ENCODE measurements around the gene GALNTL6. TPM values are rescaled to one million over a fixed set of nuclear protein-coding genes. Genes with fewer than 3 reads are reported as not detected.

GALNTL6 gene
- total RNA-seq, 1 donor: not detected

DNA sequence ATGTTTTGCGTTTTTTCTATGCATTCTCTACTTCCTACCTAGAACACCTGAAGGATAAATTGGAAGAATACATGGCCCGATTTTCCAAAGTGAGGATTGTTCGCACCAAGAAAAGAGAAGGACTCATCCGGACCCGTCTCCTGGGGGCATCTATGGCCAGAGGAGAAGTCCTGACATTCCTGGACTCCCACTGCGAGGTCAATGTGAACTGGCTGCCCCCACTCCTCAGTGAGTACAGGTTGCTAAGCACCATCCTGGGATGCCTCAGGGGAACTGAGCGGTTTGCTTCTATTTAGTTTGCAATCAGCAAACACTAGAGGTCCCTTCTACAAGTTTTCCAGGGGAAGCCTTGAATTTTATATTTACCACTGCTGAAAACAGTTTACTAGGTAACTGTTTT is 996.1 kb downstream of the GALNTL6 start:
- H3K4me3 ChIP-seq (ENCODE audit: low read depth, low read length): no peak overlapping the region
- no peak for DNase-seq (ENCODE audit: low read depth)

DNA sequence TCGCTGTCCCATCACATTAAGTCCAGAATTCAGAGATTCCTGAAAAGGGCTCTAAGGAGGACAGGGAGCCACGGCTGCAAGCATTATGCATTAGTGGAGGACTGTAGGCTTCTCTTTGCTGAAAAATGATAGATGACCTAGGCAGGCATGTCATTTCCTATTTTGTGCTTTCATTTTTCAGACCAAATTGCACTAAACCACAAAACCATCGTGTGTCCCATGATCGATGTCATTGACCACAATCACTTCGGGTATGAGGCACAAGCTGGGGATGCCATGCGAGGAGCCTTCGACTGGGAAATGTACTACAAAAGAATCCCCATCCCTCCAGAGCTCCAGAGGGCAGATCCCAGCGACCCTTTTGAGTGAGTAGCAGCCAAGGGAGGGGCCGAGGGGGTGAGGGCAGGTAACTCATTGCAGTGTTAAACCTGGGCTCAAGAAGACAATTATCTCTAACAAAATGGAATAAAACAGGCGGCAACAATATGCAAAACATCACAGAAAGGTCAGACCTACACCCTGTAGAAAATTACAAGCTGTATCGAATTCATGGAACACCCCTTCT is 1000.2 kb downstream of the GALNTL6 start:
- no peak for DNase-seq (ENCODE audit: low read depth)
- TF ChIP-seq, protein P1, sequence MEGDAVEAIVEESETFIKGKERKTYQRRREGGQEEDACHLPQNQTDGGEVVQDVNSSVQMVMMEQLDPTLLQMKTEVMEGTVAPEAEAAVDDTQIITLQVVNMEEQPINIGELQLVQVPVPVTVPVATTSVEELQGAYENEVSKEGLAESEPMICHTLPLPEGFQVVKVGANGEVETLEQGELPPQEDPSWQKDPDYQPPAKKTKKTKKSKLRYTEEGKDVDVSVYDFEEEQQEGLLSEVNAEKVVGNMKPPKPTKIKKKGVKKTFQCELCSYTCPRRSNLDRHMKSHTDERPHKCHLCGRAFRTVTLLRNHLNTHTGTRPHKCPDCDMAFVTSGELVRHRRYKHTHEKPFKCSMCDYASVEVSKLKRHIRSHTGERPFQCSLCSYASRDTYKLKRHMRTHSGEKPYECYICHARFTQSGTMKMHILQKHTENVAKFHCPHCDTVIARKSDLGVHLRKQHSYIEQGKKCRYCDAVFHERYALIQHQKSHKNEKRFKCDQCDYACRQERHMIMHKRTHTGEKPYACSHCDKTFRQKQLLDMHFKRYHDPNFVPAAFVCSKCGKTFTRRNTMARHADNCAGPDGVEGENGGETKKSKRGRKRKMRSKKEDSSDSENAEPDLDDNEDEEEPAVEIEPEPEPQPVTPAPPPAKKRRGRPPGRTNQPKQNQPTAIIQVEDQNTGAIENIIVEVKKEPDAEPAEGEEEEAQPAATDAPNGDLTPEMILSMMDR (IDR thresholded peaks at IDR 0.05; ENCODE audit: insufficient read depth, low read length): no peak
- no peak overlapping the region for H3K4me3 ChIP-seq (ENCODE audit: low read depth, low read length)

More for the DNA sequence above, 996.1 kb downstream of the GALNTL6 start:
- TF ChIP-seq, protein P1 (IDR thresholded peaks at IDR 0.05; ENCODE audit: insufficient read depth, low read length): no peak

DNA sequence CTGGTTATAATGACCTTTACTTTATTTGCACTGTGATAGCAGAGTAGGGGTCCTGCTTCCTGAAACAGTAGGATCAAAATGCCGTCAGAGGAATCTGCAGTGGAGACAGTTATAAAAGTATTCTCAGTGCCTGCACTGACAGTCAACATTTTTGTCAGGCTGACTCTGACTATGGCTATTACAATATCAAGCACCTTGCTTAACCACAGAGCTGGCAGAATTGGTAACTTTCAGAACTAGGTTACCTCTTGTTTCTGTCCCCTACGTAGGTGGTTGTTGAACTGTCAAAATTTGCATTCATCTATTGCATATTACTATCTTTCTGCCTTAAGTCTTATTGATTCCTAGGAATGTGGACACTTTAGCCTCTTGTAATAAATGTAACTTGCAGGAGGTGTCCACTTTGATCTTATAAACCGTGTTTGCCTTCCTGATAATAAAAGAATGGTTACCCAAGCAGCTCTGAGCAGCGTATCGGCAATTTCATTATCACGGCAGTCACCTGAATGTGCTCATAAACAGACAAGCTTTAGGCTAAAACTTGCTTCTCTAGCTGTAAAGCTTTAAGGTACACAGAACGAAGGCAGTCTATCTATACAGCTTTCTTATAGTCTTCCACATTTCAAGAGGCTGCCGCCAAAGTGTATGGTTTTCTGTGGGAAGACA is 1002.4 kb downstream of the GALNTL6 start:
- no peak overlapping the region for H3K4me3 ChIP-seq (ENCODE audit: low read depth, low read length)
- DNase-seq (ENCODE audit: low read depth): no peak
- TF ChIP-seq, protein P1 (IDR thresholded peaks at IDR 0.05; ENCODE audit: insufficient read depth, low read length): no peak

DNA sequence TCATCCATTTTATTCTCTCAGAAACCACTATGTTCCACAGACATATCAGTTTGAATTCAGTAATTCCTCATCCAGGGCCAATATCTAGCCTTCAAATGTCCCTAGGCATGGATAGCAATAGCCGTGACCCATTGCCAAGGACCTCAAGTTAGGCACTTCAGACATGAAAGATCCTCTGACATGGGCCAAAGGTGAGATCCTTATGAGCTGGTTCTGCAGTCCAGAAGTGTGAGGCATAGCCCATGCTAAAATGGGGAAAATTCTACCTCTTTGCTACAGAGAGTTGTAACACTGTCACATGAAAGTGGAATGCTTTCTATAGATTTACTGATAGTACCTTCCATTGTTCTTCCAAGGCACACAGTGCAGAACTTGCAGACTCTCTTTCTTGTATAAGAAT is 1005.7 kb downstream of the GALNTL6 start:
- DNase-seq (ENCODE audit: low read depth): no peak
- TF ChIP-seq, protein P1 (IDR thresholded peaks at IDR 0.05; ENCODE audit: insufficient read depth, low read length): no peak
- no peak overlapping the region for H3K4me3 ChIP-seq (ENCODE audit: low read depth, low read length)

DNA sequence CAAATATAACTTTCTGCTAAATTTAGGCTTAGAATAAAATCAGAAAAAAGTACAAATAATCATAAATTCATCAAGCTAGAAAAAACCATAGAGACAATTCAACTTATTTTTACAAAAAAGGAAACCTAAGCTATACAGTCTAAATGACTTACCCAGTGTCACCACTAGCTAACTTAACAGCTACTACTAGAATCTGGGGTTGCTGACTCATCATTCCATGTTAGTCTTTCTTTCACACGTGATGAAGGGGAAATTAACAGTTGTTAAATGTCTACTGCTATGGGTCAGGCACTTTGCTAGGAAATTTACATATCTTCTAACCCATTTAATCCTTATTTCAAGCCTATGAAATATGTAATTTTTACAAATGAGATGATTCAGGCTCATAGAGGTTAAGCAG is 1006.1 kb downstream of the GALNTL6 start:
- no peak for DNase-seq (ENCODE audit: low read depth)
- TF ChIP-seq, protein P1 (IDR thresholded peaks at IDR 0.05; ENCODE audit: insufficient read depth, low read length): no peak
- no peak overlapping the region for H3K4me3 ChIP-seq (ENCODE audit: low read depth, low read length)

DNA sequence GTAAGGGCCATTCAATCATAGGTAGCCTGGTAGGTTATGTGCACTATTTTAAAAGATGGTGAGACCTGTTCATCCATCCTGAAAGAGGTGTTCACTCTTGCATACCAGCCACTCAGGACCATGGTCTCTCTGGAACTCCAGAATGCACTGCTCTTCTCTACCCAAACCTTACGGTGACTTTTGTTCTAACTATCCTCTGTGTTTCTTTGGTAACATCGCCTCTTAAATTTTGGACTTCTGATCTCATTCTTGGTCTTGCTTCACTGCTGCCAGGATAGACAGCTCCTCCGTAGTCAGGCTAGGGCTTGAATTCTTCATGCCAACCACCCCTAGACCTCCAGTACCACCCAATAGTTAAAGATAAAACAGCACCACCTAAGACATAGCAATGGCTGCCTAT is 1009.1 kb downstream of the GALNTL6 start:
- H3K4me3 ChIP-seq (ENCODE audit: low read depth, low read length): no peak overlapping the region
- DNase-seq (ENCODE audit: low read depth): no peak
- TF ChIP-seq, protein P1 (IDR thresholded peaks at IDR 0.05; ENCODE audit: insufficient read depth, low read length): no peak
